Heart right ventricle (tissue), 16 donors: ENCODE results near the gene SFXN4. TPM values are rescaled to one million over a fixed set of nuclear protein-coding genes. Genes with fewer than 3 reads are reported as not detected.
A peak's percentile ranks its signal among the peaks of the same experiment; 100 is the strongest.
"Not testable (repeated sequence)": the region's sequence is repeated elsewhere in the genome, so short reads cannot be mapped to it uniquely, and the experiment has no call there.

Experiments
- ATAC-seq, 8 donors: fragments of 200-7000 bp; cut with Tn5 transposase; one replicate each; pipeline ENCODE4 v1.9.1; 2020; ENCODE audit warnings: mild to moderate bottlenecking in 8 of 8, moderate library complexity in 8 of 8, moderate number of reproducible peaks in 1 of 8
- DNase-seq, 2 donors: peaks; one replicate each; pipeline ENCODE4 v3.0.0-alpha.2; 2020
- H3K27ac ChIP-seq, 10 donors: fragments of 200-600 bp; sonication (generic) in 2 of 10; one replicate each; pipeline versions ENCODE4 v1.5.0 to v1.8.0; 2020 to 2022; ENCODE audit warnings: mild to moderate bottlenecking in 3 of 10
- H3K27me3 ChIP-seq, 7 donors: fragments of 200-600 bp; one replicate each; pipeline ENCODE4 v1.8.0; 2021 to 2022; ENCODE audit warnings: mild to moderate bottlenecking in 2 of 7
- H3K36me3 ChIP-seq, 9 donors: fragments of 200-600 bp; sonication (generic) in 1 of 9; one replicate each; pipeline versions ENCODE4 v1.5.0 to v1.8.0; 2020 to 2022; ENCODE audit warnings: mild to moderate bottlenecking in 2 of 9
- H3K4me1 ChIP-seq, 9 donors: fragments of 200-600 bp; sonication (generic) in 1 of 9; one replicate each; pipeline versions ENCODE4 v1.5.0 to v1.8.0; 2020 to 2022; ENCODE audit warnings: mild to moderate bottlenecking in 4 of 9
- H3K4me3 ChIP-seq, 10 donors: fragments of 200-600 bp; sonication (generic) in 2 of 10; one replicate each; pipeline versions ENCODE4 v1.5.0 to v1.8.0; 2020 to 2022; ENCODE audit warnings: mild to moderate bottlenecking in 7 of 10, moderate library complexity in 2 of 10
- H3K9me3 ChIP-seq, 11 donors: fragments of 200-600 bp in 10 of 11; sonication (generic) in 2 of 11; one replicate each; pipeline versions ENCODE4 v1.5.0 to v1.8.0; 2013 to 2022; ENCODE audit warnings: mild to moderate bottlenecking in 2 of 11, control low read depth in 1 of 11, moderate library complexity in 1 of 11
- WGBS, 2 donors: extraction: QIAGEN DNeasy Blood & Tissue Kit; methylation state at CpG; one replicate each; pipeline ENCODE4 v1.1.7; 2013; ENCODE audit warnings: inconsistent platforms in 1 of 2; 5-methylcytosine and 5-hydroxymethylcytosine counted together
- intact Hi-C, 10 donors: fragments of 100-400 bp; cut with DNase I; formaldehyde crosslinking; loops; one replicate each; pipeline versions ENCODE4 v1.11.1 to v1.14.2; 2022
- polyA plus RNA-seq, 2 donors: library from polyadenylated mRNA; stranded (reverse); fragments of 200-250 nt; gene quantifications; one replicate each; pipeline ENCODE4 v1.2.3, GENCODE V29; 2013
- total RNA-seq, 10 donors: library from RNA; stranded (reverse); fragmentation: NEBNext Ultra II Directional in 3 of 10; extraction: Animal tissue kit (Norgen Biotek cat#: 25700) in 3 of 10; gene quantifications; one replicate each; pipeline versions ENCODE4 v1.2.1 to v1.2.4, GENCODE V29; 2021 to 2023
- TF ChIP-seq, protein P1 (sequence below), 9 donors: fragments of 200-600 bp; sonication (generic) in 2 of 9; IDR thresholded peaks; one replicate each; pipeline versions ENCODE4 v1.5.0 to v1.8.0; 2021 to 2022; ENCODE audit warnings: antibody characterized with exemption in 9 of 9, mild to moderate bottlenecking in 5 of 9, moderate library complexity in 1 of 9
- donor health status: Arrhythmogenic right ventricular cardiomyopathy.
- donor health status: ischemic (EF 13 %, LVEDD 7.1; RV severe dilation, severe dysfunction).
- donor health status: healthy with polysubstance abuse.
- donor health status: DM: no; HTN: yes; CAD: no.
- donor health status: DM: no; HTN: no; CAD: no.
- donor health status: ischemic (EF 25% LVEDD 6.9; RV normal size, moderate dysfunction).
- donor health status: ischemic (EF 25% LVEDD 5.7; RV mildly dilated, moderate dysfunction).
- donor health status: healthy.
- donor health status: DM: yes; HTN: yes; CAD: no.
- donor health status: Ischemic cardiomyopathy.
- donor health status: ischemic (EF 35%, LVEDD 5.7; RV mildly dilated, moderate dysfunction).
- donor health status: nonischemic (EF 11% LVEDD 7.7; RV severe dilation, severe dysfunction).
- donor health status: DM: yes; HTN: yes; CAD: no.
- donor health status: PGD.
- donor health status: ischemic (EF 29% LVEDD 5.4; RV normal size, mild dysfunction).
- donor health status: nonischemic (EF 23%, LVEDD 6.1; RV moderate dilation, normal function).

Gene SFXN4
- total and polyA plus RNA-seq, 12 donors = 32.3 to 95.2 (median 44.0) TPM

DNA sequence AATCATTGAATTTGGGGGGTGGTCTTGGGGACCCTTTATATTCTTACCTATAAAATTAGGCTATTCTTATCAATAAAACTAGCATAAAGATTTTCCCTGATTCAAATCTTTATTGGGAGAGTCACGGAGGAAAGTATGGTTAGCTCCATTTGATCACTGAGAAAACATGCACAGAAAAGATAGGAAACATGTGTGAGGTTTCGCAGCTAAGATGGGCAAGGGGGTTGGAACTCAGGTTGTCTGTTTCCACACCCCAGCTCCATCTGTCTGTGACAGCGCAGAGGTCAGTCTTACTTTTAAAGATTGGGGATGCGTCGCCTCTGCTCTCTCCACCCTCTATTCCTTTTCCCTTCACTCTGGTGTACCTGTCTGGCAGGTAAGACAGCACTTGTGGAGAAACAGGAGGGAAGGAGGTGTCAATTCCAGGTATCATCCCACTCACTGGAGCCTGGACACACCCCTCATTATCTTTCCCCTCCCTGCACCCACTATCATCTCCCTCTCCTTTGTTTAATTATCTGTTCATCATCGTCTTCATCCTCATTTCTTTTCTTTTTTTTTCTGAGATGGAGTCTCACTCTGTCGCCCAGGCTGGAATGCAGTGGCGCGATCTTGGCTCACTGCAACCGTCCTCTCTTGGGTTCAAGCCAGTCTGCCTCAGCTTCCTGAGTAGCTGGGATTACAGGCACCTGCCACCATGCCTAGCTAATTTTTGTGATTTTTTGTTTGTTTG lies 64.0 kb downstream of the SFXN4 start:
- Histone ChIP-seq H3K27ac (peak overlapping the region in 5 of 10 donors; percentile 46 to 68 (median 59)), H3K9me3 (no peaks in the 10 kb centered on the region), H3K4me1 (peaks cover 0 to 28% (median 16%) of the 10 kb centered on the region in 9 donors), H3K4me3 (no peak overlapping the region), H3K36me3 (peaks cover 0 to 3% (median 0%) of the 10 kb centered on the region in 9 donors), H3K27me3 (no peaks in the 10 kb centered on the region)
- TF ChIP-seq, protein P1, sequence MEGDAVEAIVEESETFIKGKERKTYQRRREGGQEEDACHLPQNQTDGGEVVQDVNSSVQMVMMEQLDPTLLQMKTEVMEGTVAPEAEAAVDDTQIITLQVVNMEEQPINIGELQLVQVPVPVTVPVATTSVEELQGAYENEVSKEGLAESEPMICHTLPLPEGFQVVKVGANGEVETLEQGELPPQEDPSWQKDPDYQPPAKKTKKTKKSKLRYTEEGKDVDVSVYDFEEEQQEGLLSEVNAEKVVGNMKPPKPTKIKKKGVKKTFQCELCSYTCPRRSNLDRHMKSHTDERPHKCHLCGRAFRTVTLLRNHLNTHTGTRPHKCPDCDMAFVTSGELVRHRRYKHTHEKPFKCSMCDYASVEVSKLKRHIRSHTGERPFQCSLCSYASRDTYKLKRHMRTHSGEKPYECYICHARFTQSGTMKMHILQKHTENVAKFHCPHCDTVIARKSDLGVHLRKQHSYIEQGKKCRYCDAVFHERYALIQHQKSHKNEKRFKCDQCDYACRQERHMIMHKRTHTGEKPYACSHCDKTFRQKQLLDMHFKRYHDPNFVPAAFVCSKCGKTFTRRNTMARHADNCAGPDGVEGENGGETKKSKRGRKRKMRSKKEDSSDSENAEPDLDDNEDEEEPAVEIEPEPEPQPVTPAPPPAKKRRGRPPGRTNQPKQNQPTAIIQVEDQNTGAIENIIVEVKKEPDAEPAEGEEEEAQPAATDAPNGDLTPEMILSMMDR (IDR thresholded peaks at IDR 0.05) = no peak
- intact Hi-C loops = loop anchor here in 1 of 10 donors (2.0 kb wide), 1 partner anchor 21 kb away; the partner anchor contains the start of gene EIF3A
- no peak for DNase-seq
- ATAC-seq = no peak
- WGBS, 2 donors = 64 to 70% methylated on average over 10 of the region's 10 CpGs

DNA sequence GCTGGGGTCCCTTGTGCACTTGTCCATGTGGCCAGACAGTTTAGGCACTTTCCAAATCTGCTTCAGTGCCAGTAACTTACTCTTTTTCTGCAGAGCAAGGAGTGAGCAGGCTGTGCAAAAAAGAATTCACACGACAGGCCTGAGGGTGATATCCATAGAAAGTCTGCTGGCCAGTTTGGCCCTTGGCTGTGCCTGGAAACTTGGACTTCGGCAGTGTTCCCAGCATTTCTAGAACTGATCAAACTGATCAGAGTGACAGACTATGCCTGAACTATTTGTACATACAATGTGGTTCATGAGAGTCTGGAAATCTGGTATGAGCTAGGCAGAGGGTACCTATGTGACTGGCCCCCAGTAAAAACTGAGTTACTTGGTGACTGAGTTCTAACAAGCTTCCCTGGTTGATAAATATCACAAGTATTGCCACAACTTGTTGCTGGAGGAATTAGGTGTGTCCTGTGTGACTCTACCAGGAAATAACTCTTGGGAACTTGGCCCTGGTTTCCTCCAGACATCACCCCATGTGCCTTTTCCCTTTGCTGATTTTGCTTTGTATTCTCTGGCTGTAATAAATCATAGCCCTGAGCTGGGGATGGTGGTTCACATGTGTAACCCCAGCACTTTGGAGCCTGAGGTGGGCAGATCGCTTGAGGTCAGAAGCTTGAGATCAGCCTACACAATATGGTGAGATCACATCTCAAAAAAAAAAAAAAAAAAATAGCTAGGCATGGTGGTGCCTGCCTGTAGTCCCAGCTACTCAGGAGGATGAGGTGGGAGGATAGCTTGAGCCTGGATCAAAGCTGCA lies 64.9 kb downstream of the SFXN4 start:
- intact Hi-C loops = no loop called here
- Histone ChIP-seq H3K9me3 (no peaks in the 10 kb centered on the region), H3K4me3 (no peak overlapping the region), H3K4me1 (peaks cover 0 to 27% (median 15%) of the 10 kb centered on the region in 9 donors), H3K27me3 (no peaks in the 10 kb centered on the region), H3K27ac (peak overlapping the region in 9 of 10 donors; percentile 1 to 68 (median 46)), H3K36me3 (peaks cover 0 to 3% (median 0%) of the 10 kb centered on the region in 9 donors)
- peak in 1 of 2 donors; percentile 16 for DNase-seq
- ATAC-seq = peak in 4 of 8 donors; percentile 11 to 33 (median 14)
- 60 to 76% methylated on average over 3 of the region's 3 CpGs for WGBS, 2 donors
- TF ChIP-seq, protein P1 (IDR thresholded peaks at IDR 0.05) = no peak

DNA sequence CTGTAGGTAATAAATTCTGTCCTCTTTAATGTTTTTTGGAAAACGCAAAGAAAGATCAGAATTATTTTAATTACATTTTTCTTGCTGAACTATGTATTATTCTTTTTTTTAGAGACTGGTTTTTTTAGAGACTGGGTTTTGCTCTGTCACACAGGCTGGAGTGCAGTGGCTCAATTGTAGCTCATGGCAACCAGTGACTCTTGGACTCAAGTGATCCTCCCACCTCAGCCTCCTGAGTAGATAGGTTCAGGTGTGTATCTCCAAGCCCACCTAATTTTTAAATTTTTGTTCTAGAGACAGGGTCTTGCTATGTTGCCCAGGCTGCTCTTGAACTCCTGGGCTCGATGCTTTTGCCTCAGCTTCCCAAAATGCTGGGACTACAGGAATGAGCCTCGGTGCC lies 66.9 kb downstream of the SFXN4 start:
- 96 to 97% methylated on average over 3 of the region's 3 CpGs for WGBS, 2 donors
- intact Hi-C loops = no loop called here
- Histone ChIP-seq H3K4me1 (peaks cover 0 to 15% (median 4%) of the 10 kb centered on the region in 9 donors), H3K27ac (no peak overlapping the region), H3K4me3 (no peak overlapping the region), H3K9me3 (no peaks in the 10 kb centered on the region), H3K27me3 (no peaks in the 10 kb centered on the region), H3K36me3 (no peaks in the 10 kb centered on the region)
- ATAC-seq (no peak), DNase-seq (no peak)
- TF ChIP-seq, protein P1 (IDR thresholded peaks at IDR 0.05) = no peak

DNA sequence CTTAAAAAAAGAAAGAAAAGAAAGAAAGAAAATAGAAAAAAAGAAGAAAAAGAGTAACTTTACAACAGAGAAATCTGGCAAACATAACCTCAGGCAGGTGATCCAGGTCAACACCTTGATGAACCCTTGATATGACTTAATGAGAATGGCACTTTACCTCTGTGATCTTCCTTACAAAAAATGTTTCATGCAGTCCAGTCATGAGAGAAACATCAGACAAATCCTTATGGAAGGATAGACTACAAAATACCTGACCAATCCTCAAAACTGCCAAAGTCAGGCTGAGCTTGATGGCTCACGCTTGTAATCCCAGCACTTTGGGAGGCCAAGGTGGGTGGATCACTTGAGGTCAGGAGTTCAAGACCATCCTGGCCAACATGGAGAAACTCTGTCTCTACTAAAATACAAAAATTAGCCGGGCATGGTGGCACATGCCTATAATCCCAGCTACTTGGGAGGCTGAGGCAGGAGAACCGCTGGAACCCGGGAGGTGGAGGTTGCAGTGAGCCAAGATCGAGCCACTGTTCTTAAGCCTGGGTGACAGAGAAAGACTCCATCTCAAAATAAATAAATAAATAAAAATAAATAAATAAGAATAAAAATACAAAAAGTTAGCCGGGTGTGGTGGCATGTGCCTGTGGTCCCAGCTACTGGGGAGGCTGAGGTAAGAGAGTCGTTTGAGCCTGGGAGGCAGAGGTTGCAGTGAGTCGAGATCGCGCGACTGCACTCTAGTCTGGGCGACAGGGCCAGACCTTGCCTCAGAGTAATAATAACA lies 68.7 kb downstream of the SFXN4 start:
- H3K27ac ChIP-seq, intact Hi-C loops, H3K36me3 ChIP-seq, DNase-seq, ATAC-seq, H3K27me3 ChIP-seq, H3K9me3 ChIP-seq, H3K4me3 ChIP-seq: not testable (repeated sequence)
- peaks cover 0 to 15% (median 4%) of the 10 kb centered on the region in 9 donors for H3K4me1 ChIP-seq
- 94 to 96% methylated on average over 12 of the region's 12 CpGs for WGBS, 2 donors
